Activated CD8-positive, alpha-beta T cell treated with anti-CD3 and anti-CD28 coated beads for 36 hours (primary cell): ENCODE data around the gene PDE9A. TPM values are rescaled to one million over a fixed set of nuclear protein-coding genes. Genes with fewer than 3 reads are reported as not detected.

Experiments
- ATAC-seq: fragments of 200-7000 bp; cut with Tn5 transposase; one replicate; pipeline ENCODE4 v1.10.0; 2021; ENCODE audit warnings: mild to moderate bottlenecking, moderate library complexity
- CTCF ChIA-PET: fragments of 350-600 bp; sonication (Branson Sonifier 250); formaldehyde crosslinking; loops from one replicate; lab custom pipeline; 2021; ENCODE audit warnings: antibody characterized with exemption; lab: Charles Lee
- POLR2A ChIA-PET: fragments of 350-600 bp; sonication (Branson Sonifier 250); formaldehyde crosslinking; loops from one replicate; lab custom pipeline; 2021; ENCODE audit warnings: antibody characterized with exemption; lab: Charles Lee
- DNase-seq: peaks from one replicate; pipeline ENCODE4 v3.0.0-alpha.2; 2020
- H3K27ac Mint-ChIP-seq: one replicate; pipeline ENCODE4 v1.8.0; 2021; ENCODE audit warnings: mild to moderate bottlenecking, mixed read lengths
- H3K27me3 Mint-ChIP-seq: one replicate; pipeline ENCODE4 v1.8.0; 2021; ENCODE audit warnings: mixed read lengths
- H3K36me3 Mint-ChIP-seq: one replicate; pipeline ENCODE4 v1.8.0; 2021; ENCODE audit warnings: low read depth, mixed read lengths
- H3K4me1 Mint-ChIP-seq: one replicate; pipeline ENCODE4 v1.8.0; 2021; ENCODE audit warnings: low read depth, mixed read lengths
- H3K4me3 Mint-ChIP-seq: one replicate; pipeline ENCODE4 v1.8.0; 2021; ENCODE audit warnings: mild to moderate bottlenecking, moderate library complexity, mixed read lengths
- H3K9me3 Mint-ChIP-seq: one replicate; pipeline ENCODE4 v1.8.0; 2021; ENCODE audit warnings: mixed read lengths
- intact Hi-C: fragments of 100-400 bp; cut with micrococcal nuclease; formaldehyde crosslinking; loops from one replicate; pipeline ENCODE4 v1.10.0; 2022
- total RNA-seq, 2 experiments: library from RNA; stranded (reverse); gene quantifications; one replicate each; pipeline ENCODE4 v1.2.3, GENCODE V29; 2021
- TF ChIP-seq, protein P1 (sequence below): fragments of 200-600 bp; IDR thresholded peaks from one replicate; pipeline ENCODE4 v1.8.0; 2022; ENCODE audit warnings: antibody characterized with exemption, mild to moderate bottlenecking

The PDE9A gene
- total RNA-seq, 2 experiments from 2014 or later: 11.1 to 11.5 TPM

DNA sequence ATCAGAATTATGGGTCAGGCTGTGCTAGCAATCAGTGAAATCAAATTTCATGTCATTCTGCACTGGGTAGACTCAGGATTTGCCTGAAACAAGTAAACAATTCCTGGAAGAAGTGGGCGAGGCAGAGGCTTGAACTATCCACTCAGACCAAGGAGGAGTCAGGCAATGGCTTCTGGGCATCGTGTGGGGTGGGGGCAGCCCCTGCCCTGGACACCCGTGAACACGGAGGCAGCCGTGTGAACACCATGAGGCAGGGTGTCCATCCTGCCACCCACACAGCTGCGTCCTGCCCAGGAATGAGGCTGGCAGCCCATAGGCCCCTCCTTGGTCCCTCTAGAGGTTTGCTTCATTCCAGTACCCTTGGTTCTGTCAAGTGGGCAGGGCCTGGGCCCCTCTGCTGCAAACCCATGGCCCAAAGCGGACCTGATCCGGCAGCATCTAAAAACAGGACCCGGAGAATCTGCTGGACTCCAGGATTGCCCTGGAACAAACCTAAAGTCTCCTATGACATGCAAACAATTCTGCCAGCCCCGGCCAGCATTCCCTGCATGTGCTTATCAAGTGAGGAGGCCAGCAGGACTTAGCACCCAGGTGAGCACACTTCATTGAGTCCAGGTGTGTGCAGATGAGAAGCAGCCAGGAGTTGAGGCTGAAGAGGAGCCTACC, 69.5 kb downstream of the PDE9A start:
- TF ChIP-seq, protein P1, sequence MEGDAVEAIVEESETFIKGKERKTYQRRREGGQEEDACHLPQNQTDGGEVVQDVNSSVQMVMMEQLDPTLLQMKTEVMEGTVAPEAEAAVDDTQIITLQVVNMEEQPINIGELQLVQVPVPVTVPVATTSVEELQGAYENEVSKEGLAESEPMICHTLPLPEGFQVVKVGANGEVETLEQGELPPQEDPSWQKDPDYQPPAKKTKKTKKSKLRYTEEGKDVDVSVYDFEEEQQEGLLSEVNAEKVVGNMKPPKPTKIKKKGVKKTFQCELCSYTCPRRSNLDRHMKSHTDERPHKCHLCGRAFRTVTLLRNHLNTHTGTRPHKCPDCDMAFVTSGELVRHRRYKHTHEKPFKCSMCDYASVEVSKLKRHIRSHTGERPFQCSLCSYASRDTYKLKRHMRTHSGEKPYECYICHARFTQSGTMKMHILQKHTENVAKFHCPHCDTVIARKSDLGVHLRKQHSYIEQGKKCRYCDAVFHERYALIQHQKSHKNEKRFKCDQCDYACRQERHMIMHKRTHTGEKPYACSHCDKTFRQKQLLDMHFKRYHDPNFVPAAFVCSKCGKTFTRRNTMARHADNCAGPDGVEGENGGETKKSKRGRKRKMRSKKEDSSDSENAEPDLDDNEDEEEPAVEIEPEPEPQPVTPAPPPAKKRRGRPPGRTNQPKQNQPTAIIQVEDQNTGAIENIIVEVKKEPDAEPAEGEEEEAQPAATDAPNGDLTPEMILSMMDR: no peak
- H3K27me3 Mint-ChIP-seq: no peaks in the 10 kb centered on the region
- intact Hi-C loops: no loop called here
- H3K36me3 Mint-ChIP-seq: peaks cover 4% of the 10 kb centered on the region
- DNase-seq (no peak), ATAC-seq (no peak)
- H3K4me3 Mint-ChIP-seq: no peak overlapping the region
- CTCF ChIA-PET: no interaction called here
- H3K4me1 Mint-ChIP-seq: peaks cover 5% of the 10 kb centered on the region
- H3K9me3 Mint-ChIP-seq: no peaks in the 10 kb centered on the region
- POLR2A ChIA-PET: no interaction called here
- H3K27ac Mint-ChIP-seq: no peak overlapping the region

DNA sequence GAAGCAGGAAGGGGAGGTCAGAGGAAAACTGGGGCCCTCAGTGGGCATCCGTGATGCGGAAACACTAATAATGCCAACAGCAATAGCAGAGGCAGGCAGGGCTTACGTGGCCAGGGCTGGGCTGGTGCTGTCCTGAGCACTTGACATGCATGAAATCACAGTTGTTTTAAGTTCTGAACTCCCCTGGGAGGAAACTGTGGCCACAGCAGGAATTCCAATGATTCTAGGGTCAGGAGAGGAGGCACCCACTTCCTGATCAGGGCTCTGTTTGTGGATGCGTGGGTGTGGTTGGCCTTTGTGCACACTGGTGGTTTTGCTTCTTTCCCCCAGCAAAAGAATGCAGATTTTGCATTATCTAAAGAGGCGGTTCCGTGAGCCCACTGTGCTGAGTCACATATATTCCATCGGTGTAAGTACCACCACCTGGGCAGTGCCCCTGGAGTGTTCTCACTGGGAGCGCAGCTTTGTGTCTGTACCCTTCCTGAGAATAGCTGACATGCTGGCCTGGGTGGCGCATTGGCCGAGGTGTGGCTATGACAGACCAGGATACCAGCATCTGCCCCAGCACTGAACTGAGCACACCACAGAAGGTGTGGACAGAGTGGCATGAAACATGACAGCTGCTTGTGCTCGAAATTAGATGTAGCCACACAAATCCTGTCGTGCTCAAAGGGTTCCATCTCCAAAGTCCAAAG, 71.0 kb downstream of the PDE9A start:
- POLR2A ChIA-PET: no interaction called here
- intact Hi-C loops: no loop called here

DNA sequence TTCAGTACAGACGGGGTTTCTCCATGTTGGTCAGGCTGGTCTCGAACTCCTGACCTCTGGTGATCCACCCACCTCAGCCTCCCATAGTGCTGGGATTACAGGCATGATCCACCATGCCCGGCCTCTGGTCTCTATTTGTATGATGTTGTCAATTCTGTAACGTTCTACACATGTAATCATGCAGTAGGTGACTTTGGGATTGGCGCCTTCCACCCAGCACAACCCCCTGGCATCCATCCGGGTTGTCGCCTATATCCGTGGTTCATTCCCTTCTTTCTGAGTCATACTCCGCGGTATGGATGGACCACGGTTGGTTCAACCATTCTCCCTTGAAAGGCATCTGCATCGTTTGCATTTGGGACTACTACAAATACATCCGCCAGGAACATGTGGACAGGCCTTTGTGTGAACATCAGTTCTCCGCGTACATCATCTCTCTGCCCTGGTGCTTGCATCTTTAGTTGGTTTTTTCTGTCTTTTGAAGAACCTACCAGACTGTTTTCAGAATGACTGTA, 72.1 kb downstream of the PDE9A start:
- H3K36me3 Mint-ChIP-seq: peaks cover 4% of the 10 kb centered on the region
- ATAC-seq (no peak), DNase-seq (no peak)
- peaks cover 5% of the 10 kb centered on the region for H3K4me1 Mint-ChIP-seq
- intact Hi-C loops: no loop called here
- CTCF ChIA-PET: no interaction called here
- TF ChIP-seq, protein P1: no peak
- peaks cover 2% of the 10 kb centered on the region for H3K9me3 Mint-ChIP-seq
- H3K27me3 Mint-ChIP-seq: no peaks in the 10 kb centered on the region
- POLR2A ChIA-PET: no interaction called here
- no peak overlapping the region for H3K4me3 Mint-ChIP-seq
- H3K27ac Mint-ChIP-seq: no peak overlapping the region

More for the DNA sequence above, 71.0 kb downstream of the PDE9A start:
- ATAC-seq (peak; percentile 24), DNase-seq (peak; percentile 12)
- Mint-ChIP-seq H3K27me3 (no peaks in the 10 kb centered on the region), H3K4me1 (peaks cover 5% of the 10 kb centered on the region), H3K36me3 (peaks cover 4% of the 10 kb centered on the region), H3K9me3 (peaks cover 2% of the 10 kb centered on the region), H3K4me3 (no peak overlapping the region), H3K27ac (no peak overlapping the region)
- CTCF ChIA-PET: no interaction called here
- TF ChIP-seq, protein P1: no peak

DNA sequence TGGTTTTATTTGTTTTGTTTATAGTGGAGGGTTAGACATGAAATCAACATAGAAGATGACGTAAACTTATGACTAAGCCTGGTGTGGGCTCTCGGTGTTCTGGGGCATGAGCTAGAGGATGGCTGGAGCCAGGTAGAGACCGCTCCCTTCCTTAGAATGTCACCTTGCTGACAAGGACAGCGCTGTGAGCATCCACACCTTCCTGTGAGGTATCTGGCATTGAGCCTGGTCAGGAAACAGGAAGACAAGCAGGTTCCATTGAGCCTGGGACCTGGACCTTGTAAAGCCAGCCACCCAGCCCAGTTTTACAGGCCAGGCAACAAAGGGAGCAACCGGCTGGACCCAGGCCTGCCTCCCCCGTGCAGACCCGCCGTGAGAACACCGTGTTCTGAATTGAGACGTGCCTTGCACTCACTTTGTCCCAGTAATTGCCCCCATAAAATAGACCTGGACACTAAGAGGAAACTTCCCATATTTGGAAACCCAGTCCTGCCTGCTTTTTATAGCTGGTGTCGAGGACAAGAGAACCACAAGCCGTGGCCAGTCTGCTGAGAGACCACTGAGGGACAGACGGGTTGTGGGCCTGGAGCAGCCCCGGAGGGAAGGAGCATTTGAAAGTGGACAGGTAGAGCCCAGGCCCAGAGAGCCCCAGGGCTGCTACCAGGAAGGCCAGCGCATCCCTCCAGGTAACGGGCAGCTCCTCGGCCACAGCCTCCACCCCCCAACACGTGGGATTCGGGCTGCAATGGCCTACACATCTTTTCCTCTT, 78.0 kb downstream of the PDE9A start:
- H3K27me3 Mint-ChIP-seq: no peaks in the 10 kb centered on the region
- ChIA-PET POLR2A (interaction anchor here (1.2 kb wide), 1 partner anchor 10 kb away, joined by 6 read pairs; no protein-coding TSS in a partner anchor), CTCF (interaction anchor here (1.0 kb wide), 1 partner anchor 10 kb away, joined by 3 read pairs; no protein-coding TSS in a partner anchor)
- intact Hi-C loops: no loop called here
- peaks cover 2% of the 10 kb centered on the region for H3K9me3 Mint-ChIP-seq
- TF ChIP-seq, protein P1: no peak
- no peak for DNase-seq
- no peak overlapping the region for H3K4me3 Mint-ChIP-seq
- no peak overlapping the region for H3K27ac Mint-ChIP-seq
- no peak for ATAC-seq
- H3K4me1 Mint-ChIP-seq: peaks cover 22% of the 10 kb centered on the region
- H3K36me3 Mint-ChIP-seq: peaks cover 3% of the 10 kb centered on the region
